Ishikawa (cell line): ENCODE data around the gene APOA5.

Experiments
- CEBPB ChIP-seq: IDR thresholded peaks from 2 replicates; pipeline ENCODE4 v1.6.1; 2012
- EP300 ChIP-seq: IDR thresholded peaks from 2 replicates; pipeline ENCODE4 v1.6.1; 2012; ENCODE audit warnings: borderline replicate concordance
- MAX ChIP-seq: IDR thresholded peaks from 2 replicates; pipeline ENCODE4 v1.6.1; 2012
- RAD21 ChIP-seq: IDR thresholded peaks from 2 replicates; pipeline ENCODE4 v1.6.1; 2012; ENCODE audit warnings: low read depth
- TAF1 ChIP-seq: IDR thresholded peaks from 2 replicates; pipeline ENCODE4 v1.6.1; 2012; ENCODE audit warnings: low read depth, mild to moderate bottlenecking
- TCF12 ChIP-seq: IDR thresholded peaks from 2 replicates; pipeline ENCODE4 v1.6.1; 2012; ENCODE audit warnings: low read depth
- YY1 ChIP-seq: IDR thresholded peaks from 2 replicates; pipeline ENCODE4 v1.6.1; 2012; ENCODE audit warnings: low read depth
- ZBTB7A ChIP-seq: IDR thresholded peaks from 2 replicates; pipeline ENCODE4 v1.6.1; 2012; ENCODE audit warnings: low read depth

GRCh38 chr11:116828632-116829524 lies 37.2 kb upstream of the APOA5 start:
- TF ChIP-seq YY1 (no peak), TAF1 (no peak), TCF12 (no peak), ZBTB7A (no peak), CEBPB (no peak), MAX (no peak), RAD21 (no peak), EP300 (no peak)
